Endothelial cell of umbilical vein (primary cell): Measurements from ENCODE around the gene KCNMA1. TPM values are rescaled to one million over a fixed set of nuclear protein-coding genes. Genes with fewer than 3 reads are reported as not detected.

Experiments used
- BruUV-seq: library from RNA; stranded (reverse); fragments of 400-500 nt; replicated peaks from 2 replicates; lab custom pipeline; 2021; lab: Mats Ljungman, UMichigan
- CTCF ChIA-PET: fragments of 300-600, 350-600 bp; sonication (Branson Sonifier 250); formaldehyde crosslinking; loops from one replicate; lab custom pipeline; 2021; ENCODE audit warnings: antibody characterized with exemption, inconsistent platforms; lab: Charles Lee
- POLR2A ChIA-PET: fragments of 300-600, 350-600 bp; sonication (Branson Sonifier 250); formaldehyde crosslinking; loops from one replicate; lab custom pipeline; 2021; ENCODE audit warnings: antibody characterized with exemption, inconsistent platforms; lab: Charles Lee
- DNase-seq: peaks from one replicate; pipeline ENCODE4 v3.0.0-alpha.2; 2011; ENCODE audit warnings: low read depth, low spot score
- FAIRE-seq: peaks from 2 replicates; lab custom pipeline; 2011; peaks lifted over from hg19 to GRCh38; lab: Jason Lieb, UNC
- H2AFZ ChIP-seq: 2 replicates; pipeline ENCODE4 v1.6.0; 2012; ENCODE audit warnings: low read depth, low read length, control low read depth, inconsistent platforms
- H3K27ac ChIP-seq: 2 replicates; pipeline ENCODE4 v1.5.1; 2011; ENCODE audit warnings: low read depth, mild to moderate bottlenecking, control low read depth, low read length, moderate library complexity; ENCODE audit not compliant: insufficient read depth
- H3K27me3 ChIP-seq, 2 experiments: 2 replicates each; pipeline versions ENCODE4 v1.6.0 to v1.6.1; 2011; ENCODE audit warnings: low read length in 2 of 2, mixed read lengths in 1 of 2; ENCODE audit not compliant: control insufficient read depth in 2 of 2, insufficient read depth in 2 of 2
- H3K36me3 ChIP-seq, 2 experiments: 2 replicates in 1 of 2; 3 replicates in 1 of 2; pipeline ENCODE4 v1.5.1; 2011; ENCODE audit warnings: low read length in 2 of 2, mild to moderate bottlenecking in 1 of 2, moderate library complexity in 1 of 2; ENCODE audit not compliant: control insufficient read depth in 2 of 2, insufficient read depth in 2 of 2; ENCODE audit errors: extremely low read depth in 1 of 2
- H3K4me1 ChIP-seq: 3 replicates; pipeline ENCODE4 v1.5.1; 2011; ENCODE audit warnings: mild to moderate bottlenecking, low read length; ENCODE audit not compliant: control insufficient read depth, insufficient read depth; ENCODE audit errors: extremely low read depth
- H3K4me2 ChIP-seq: 2 replicates; pipeline ENCODE4 v1.6.1; 2011; ENCODE audit warnings: low read length, control low read depth, mixed read lengths; ENCODE audit not compliant: insufficient read depth
- H3K4me3 ChIP-seq, 3 experiments: fragments of 200-600 bp in 1 of 3; sonication (generic), shearing (Covaris generic) in 1 of 3; replicated peaks in 1 of 3; 2 replicates each; pipeline ENCODE4 v1.5.1; 2011 to 2016; ENCODE audit warnings: control low read depth in 3 of 3, low read length in 3 of 3, mild to moderate bottlenecking in 2 of 3, inconsistent platforms in 1 of 3, low read depth in 1 of 3, moderate library complexity in 1 of 3; ENCODE audit not compliant: insufficient read depth in 1 of 3
- H3K79me2 ChIP-seq: 2 replicates; pipeline ENCODE4 v1.6.0; 2012; ENCODE audit warnings: low read length, inconsistent platforms; ENCODE audit not compliant: control insufficient read depth, insufficient read depth
- H3K9ac ChIP-seq: replicated peaks from 2 replicates; pipeline ENCODE3; 2011; ENCODE audit warnings: low read length, control low read depth; ENCODE audit not compliant: insufficient read depth; ENCODE audit errors: extremely low read depth
- H3K9me1 ChIP-seq: replicated peaks from 3 replicates; pipeline ENCODE4 v1.6.0; 2011; ENCODE audit warnings: mild to moderate bottlenecking, low read length; ENCODE audit not compliant: control insufficient read depth, insufficient read depth; ENCODE audit errors: extremely low read depth
- H3K9me3 ChIP-seq: replicated peaks from 2 replicates; pipeline ENCODE4 v1.5.1; 2012; ENCODE audit warnings: low read length, inconsistent platforms; ENCODE audit not compliant: control insufficient read depth, insufficient read depth
- H4K20me1 ChIP-seq: replicated peaks from 2 replicates; pipeline ENCODE3; 2011; ENCODE audit warnings: mild to moderate bottlenecking, low read length; ENCODE audit not compliant: control insufficient read depth, insufficient read depth; ENCODE audit errors: extremely low read depth
- POLR2AphosphoS5 ChIP-seq: IDR thresholded peaks from 2 replicates; pipeline ENCODE4 v1.6.1; 2012; ENCODE audit warnings: low read depth, mild to moderate bottlenecking, control low read depth, low read length, moderate library complexity; ENCODE audit not compliant: insufficient read depth
- dilution Hi-C: fragments of 300-500 bp; cut with MboI; formaldehyde crosslinking; loops from one replicate; pipeline ENCODE4 v1.15.0; 2019; ENCODE audit warnings: low sequenced_read_pairs; ENCODE audit not compliant: extremely low pct_ligation_motif_present
- intact Hi-C: fragments of 100-400 bp; cut with micrococcal nuclease; formaldehyde crosslinking; loops from one replicate; pipeline ENCODE4 v1.10.0; 2022
- polyA plus RNA-seq, 4 experiments: library from polyadenylated mRNA; depleted of rRNA in 3 of 4; stranded (reverse) in 3 of 4; unstranded in 1 of 4; fragments of >200 nt; gene quantifications; 2 replicates each; pipeline versions ENCODE4 v1.2.1 to v1.2.3, GENCODE V29; 2011 to 2012; ENCODE audit warnings: missing spikeins in 1 of 4
- total RNA-seq: library from RNA; stranded (reverse); gene quantifications from 2 replicates; pipeline ENCODE4 v1.2.3, GENCODE V29; 2021
- TF ChIP-seq, protein P1 (sequence below), 2 donors: IDR thresholded peaks; 1 replicate in 1 of 2; 2 replicates in 1 of 2; pipeline ENCODE4 v1.5.1; 2011; ENCODE audit warnings: low read length in 2 of 2, mild to moderate bottlenecking in 2 of 2, moderate library complexity in 2 of 2, control low read depth in 1 of 2, inconsistent platforms in 1 of 2, low read depth in 1 of 2; ENCODE audit not compliant: insufficient read depth in 1 of 2; ENCODE audit errors: extremely low read depth in 1 of 2

The KCNMA1 gene
- total and polyA plus RNA-seq, 2 donors (not counting 3 experiments of a cell fraction or from before 2014, with no cell fraction given), result 0.10 to 0.82 TPM

DNA sequence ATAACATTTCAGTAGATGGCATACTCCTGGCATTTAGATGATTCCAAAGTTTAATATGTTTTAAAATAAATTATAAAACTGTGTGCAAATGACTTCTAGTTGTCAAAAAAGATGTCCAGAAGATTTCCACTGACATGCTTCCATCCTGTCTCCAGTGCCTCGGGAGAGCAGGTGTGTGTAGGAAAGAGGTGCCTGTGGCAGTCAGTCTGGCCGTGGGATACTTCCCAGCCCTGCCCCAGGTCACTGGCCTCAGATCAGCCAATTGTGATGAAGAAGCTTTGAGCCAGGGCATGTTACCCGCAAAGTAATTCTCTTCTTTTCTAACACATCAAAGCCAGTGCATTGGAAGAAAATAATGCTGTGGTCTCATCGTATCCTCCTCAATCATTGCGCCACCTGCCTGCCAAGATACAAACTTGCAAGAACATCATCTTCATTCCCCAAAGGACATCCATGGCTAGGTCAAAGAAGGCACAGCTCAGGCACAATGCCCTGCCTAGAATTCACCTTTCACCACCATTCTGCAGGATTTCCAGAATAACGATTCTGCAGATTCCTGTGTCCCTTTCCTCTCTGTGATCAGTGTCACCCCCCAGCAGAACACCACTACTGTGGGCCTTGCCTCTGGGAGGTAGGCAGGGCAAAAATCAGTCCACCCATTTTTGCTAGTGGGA, 6.3 kb upstream of the KCNMA1 start:
- POLR2A ChIA-PET, result no interaction called here

More for the DNA sequence above, 6.3 kb upstream of the KCNMA1 start:
- DNase-seq, result peak; percentile 49
- no peaks in the 10 kb centered on the region for H4K20me1 ChIP-seq
- BruUV-seq, result no TSS peak
- TF ChIP-seq POLR2AphosphoS5, result no peak
- TF ChIP-seq, protein P1, sequence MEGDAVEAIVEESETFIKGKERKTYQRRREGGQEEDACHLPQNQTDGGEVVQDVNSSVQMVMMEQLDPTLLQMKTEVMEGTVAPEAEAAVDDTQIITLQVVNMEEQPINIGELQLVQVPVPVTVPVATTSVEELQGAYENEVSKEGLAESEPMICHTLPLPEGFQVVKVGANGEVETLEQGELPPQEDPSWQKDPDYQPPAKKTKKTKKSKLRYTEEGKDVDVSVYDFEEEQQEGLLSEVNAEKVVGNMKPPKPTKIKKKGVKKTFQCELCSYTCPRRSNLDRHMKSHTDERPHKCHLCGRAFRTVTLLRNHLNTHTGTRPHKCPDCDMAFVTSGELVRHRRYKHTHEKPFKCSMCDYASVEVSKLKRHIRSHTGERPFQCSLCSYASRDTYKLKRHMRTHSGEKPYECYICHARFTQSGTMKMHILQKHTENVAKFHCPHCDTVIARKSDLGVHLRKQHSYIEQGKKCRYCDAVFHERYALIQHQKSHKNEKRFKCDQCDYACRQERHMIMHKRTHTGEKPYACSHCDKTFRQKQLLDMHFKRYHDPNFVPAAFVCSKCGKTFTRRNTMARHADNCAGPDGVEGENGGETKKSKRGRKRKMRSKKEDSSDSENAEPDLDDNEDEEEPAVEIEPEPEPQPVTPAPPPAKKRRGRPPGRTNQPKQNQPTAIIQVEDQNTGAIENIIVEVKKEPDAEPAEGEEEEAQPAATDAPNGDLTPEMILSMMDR (IDR thresholded peaks at IDR 0.05; ENCODE audit: extremely low read depth in 1 of 2, insufficient read depth in 1 of 2, low read depth in 1 of 2, low read length in 2 of 2), result peak; percentile 52 to 59
- dilution Hi-C loops (no loop called here), intact Hi-C loops (loop anchor here (1.0 to 2.0 kb wide), 5 partner anchors 67 to 479 kb away; no protein-coding TSS in a partner anchor)
- H3K79me2 ChIP-seq, result no peaks in the 10 kb centered on the region
- H3K36me3 ChIP-seq, result no peaks in the 10 kb centered on the region
- no peak overlapping the region for H3K9ac ChIP-seq
- H3K4me3 ChIP-seq, result no peak overlapping the region
- no peaks in the 10 kb centered on the region for H3K9me3 ChIP-seq
- peaks cover 15 to 26% of the 10 kb centered on the region in 2 experiments for H3K27me3 ChIP-seq
- H3K4me1 ChIP-seq, result no peaks in the 10 kb centered on the region
- H3K9me1 ChIP-seq, result no peaks in the 10 kb centered on the region
- CTCF ChIA-PET, result interaction anchor here (0.7 to 17.8 kb wide), 18 partner anchors 9 to 474 kb away, joined by 3 to 594 read pairs (median 4); no protein-coding TSS in a partner anchor
- no peak overlapping the region for H2AFZ ChIP-seq
- H3K27ac ChIP-seq, result no peak overlapping the region
- FAIRE-seq, result peak; percentile 73
- no peak overlapping the region for H3K4me2 ChIP-seq
